ENCODE data around the gene MSMO1.

- TF ChIP-seq POLR2AphosphoS5 (IDR thresholded peaks at IDR 0.05; ENCODE audit: borderline replicate concordance, low read depth, low read length) (no peak), EZH2 (IDR thresholded peaks at IDR 0.05) (no peak)
These were observed 57.7 kb downstream of the MSMO1 start for GRCh38 chr4:165385126-165385525.
